Measurements from ENCODE around the gene TLK1. TPM values are rescaled to one million over a fixed set of nuclear protein-coding genes. Genes with fewer than 3 reads are reported as not detected.
"Not testable (repeated sequence)": the region's sequence is repeated elsewhere in the genome, so short reads cannot be mapped to it uniquely, and the experiment has no call there.

TLK1 gene
- polyA plus RNA-seq, 1 of the 3 experiments (the other 2 are of a cell fraction), result 4.8 TPM

- 98% methylated on average over 7 of the region's 7 CpGs for WGBS (ENCODE audit: low lambda C conversion rate)
- POLR2A ChIA-PET; H3K9ac ChIP-seq; H3K27ac ChIP-seq (ENCODE audit: low read depth in 2 of 2, low read length in 1 of 2); H3F3A ChIP-seq (replicated peaks; ENCODE audit: insufficient read depth); H3K4me1 ChIP-seq (ENCODE audit: control insufficient read depth in 1 of 2, insufficient read depth in 2 of 2, low read depth in 1 of 2, low read length in 1 of 2); H2AFZ ChIP-seq (ENCODE audit: low read depth); DNase-seq; H3K4me3 ChIP-seq (ENCODE audit: low read depth in 2 of 2, low read length in 1 of 2); H4K20me1 ChIP-seq (ENCODE audit: insufficient read depth); H3K4me2 ChIP-seq; H3K9me2 ChIP-seq; H3K27me3 ChIP-seq (ENCODE audit: insufficient read depth); H3K9me3 ChIP-seq: not testable (repeated sequence)
- H3K36me3 ChIP-seq (replicated peaks in 1 of 2; ENCODE audit: control insufficient read depth in 1 of 2, insufficient read depth in 2 of 2, low read length in 1 of 2), result peaks cover 9 to 44% of the 10 kb centered on the region in 2 experiments
- CTCF ChIA-PET, result interaction anchor here (1.0 to 2.2 kb wide), 2 partner anchors 10 kb away, joined by 3 to 7 read pairs; no protein-coding TSS in a partner anchor
- H3K79me2 ChIP-seq (ENCODE audit: insufficient read depth), result peaks cover 19% of the 10 kb centered on the region; the same call in 1 of the 2 replicates
Observed at GRCh38 chr2:171076422-171076821, 84.3 kb downstream of the TLK1 start.

GRCh38 chr2:171072164-171072563, 88.5 kb downstream of the TLK1 start:
- 97% methylated on average over 5 of the region's 5 CpGs for WGBS (ENCODE audit: low lambda C conversion rate)
- no peak overlapping the region for H3K4me2 ChIP-seq
- no peak for DNase-seq
- no peaks in the 10 kb centered on the region for H3K27me3 ChIP-seq (ENCODE audit: insufficient read depth)
- POLR2A ChIA-PET, result interaction anchor here (0.7 kb wide), 1 partner anchor 1917 kb away, joined by 3 read pairs; no protein-coding TSS in a partner anchor
- no peaks in the 10 kb centered on the region for H3K4me1 ChIP-seq (ENCODE audit: control insufficient read depth in 1 of 2, insufficient read depth in 2 of 2, low read depth in 1 of 2, low read length in 1 of 2)
- no peaks in the 10 kb centered on the region; the same call in 1 of the 2 replicates for H3K9me2 ChIP-seq
- TF ChIP-seq REST (IDR thresholded peaks at IDR 0.05; ENCODE audit: low read depth, low read length) (no peak), GATA2 (CRISPR knock-in tag; IDR thresholded peaks at IDR 0.05) (no peak), USF2 (IDR thresholded peaks at IDR 0.05; ENCODE audit: borderline replicate concordance, low read depth, low read length) (no peak), GABPA (IDR thresholded peaks at IDR 0.05; ENCODE audit: low read depth) (no peak), NFIC (IDR thresholded peaks at IDR 0.05; ENCODE audit: borderline replicate concordance) (no peak)
- no peak overlapping the region for H3K4me3 ChIP-seq (ENCODE audit: low read depth in 2 of 2, low read length in 1 of 2)
- H4K20me1 ChIP-seq (ENCODE audit: insufficient read depth), result no peaks in the 10 kb centered on the region
- H3K27ac ChIP-seq (ENCODE audit: low read depth in 2 of 2, low read length in 1 of 2), result no peak overlapping the region
- peaks cover 0 to 40% of the 10 kb centered on the region in 2 experiments for H3K36me3 ChIP-seq (replicated peaks in 1 of 2; ENCODE audit: control insufficient read depth in 1 of 2, insufficient read depth in 2 of 2, low read length in 1 of 2)
- H2AFZ ChIP-seq (ENCODE audit: low read depth), result no peak overlapping the region
- H3F3A ChIP-seq (replicated peaks; ENCODE audit: insufficient read depth), result peaks cover 5% of the 10 kb centered on the region
- CTCF ChIA-PET, result interaction anchor here (1.4 kb wide), 2 partner anchors 12 to 14 kb away, joined by 3 to 4 read pairs; no protein-coding TSS in a partner anchor
- H3K9ac ChIP-seq, result no peak overlapping the region
- H3K9me3 ChIP-seq, result no peaks in the 10 kb centered on the region
- H3K79me2 ChIP-seq (ENCODE audit: insufficient read depth), result peaks cover 17% of the 10 kb centered on the region
